Measurements from ENCODE around the gene PCTP. TPM values are rescaled to one million over a fixed set of nuclear protein-coding genes. Genes with fewer than 3 reads are reported as not detected.
A peak's percentile ranks its signal among the peaks of the same experiment; 100 is the strongest.

PCTP gene
- total and polyA plus RNA-seq, 2 experiments from 2014 or later, result 23.4 to 28.5 TPM

DNA sequence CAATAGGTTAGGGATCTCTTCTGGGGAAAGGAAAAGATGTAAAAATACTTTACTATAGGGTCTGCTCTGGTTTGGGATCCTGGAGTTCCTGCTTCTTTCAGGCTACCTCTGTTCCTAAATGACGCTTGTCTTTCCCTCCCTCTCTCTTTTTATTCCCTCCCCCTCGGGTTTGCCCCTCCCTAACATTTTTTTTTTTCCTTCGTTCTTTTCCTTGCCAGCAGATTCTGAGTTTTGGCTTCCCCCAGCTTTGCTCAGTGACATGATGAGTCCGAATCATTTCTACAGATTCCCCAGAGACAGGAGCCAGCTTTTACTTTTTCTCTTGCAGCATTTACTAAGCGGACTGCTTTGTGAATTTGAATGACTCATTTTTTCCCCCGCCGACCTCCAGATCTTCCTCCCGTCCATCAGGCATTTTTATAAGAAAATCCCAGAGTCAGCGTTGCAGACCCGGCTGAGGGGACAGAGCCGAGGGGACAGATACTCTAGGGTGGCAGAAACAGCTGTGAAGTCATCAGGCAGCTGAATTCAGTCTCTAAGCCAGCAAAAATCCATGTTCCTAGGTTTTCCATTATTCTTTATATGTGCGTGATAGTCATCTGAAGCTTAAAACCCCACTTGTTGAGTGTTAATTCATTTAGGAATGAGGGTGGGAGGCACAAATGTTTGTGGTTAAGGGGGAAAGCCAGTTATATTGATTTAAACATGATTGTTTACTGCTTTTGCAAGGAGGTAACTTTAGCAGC is 27.9 kb upstream of the PCTP start, which contains the start of gene TMEM100:
Gene TMEM100 (minus strand): TSS at position 123 of the 746 bp plus-strand sequence. CDS start 1,794 bp downstream, outside the sequence.
- H3K36me3 ChIP-seq, result no peaks in the 10 kb centered on the region
- no peaks in the 10 kb centered on the region for H3K27me3 ChIP-seq
- DNase-seq (ENCODE audit: low read depth in 1 of 2, low spot score in 1 of 2), result peak in 1 of 2 donors; percentile 89
- H3K27ac ChIP-seq, result no peak within 1 kb of the TSS
- H3K4me3 ChIP-seq, result no peak within 1 kb of the TSS
- TF ChIP-seq, protein P1, sequence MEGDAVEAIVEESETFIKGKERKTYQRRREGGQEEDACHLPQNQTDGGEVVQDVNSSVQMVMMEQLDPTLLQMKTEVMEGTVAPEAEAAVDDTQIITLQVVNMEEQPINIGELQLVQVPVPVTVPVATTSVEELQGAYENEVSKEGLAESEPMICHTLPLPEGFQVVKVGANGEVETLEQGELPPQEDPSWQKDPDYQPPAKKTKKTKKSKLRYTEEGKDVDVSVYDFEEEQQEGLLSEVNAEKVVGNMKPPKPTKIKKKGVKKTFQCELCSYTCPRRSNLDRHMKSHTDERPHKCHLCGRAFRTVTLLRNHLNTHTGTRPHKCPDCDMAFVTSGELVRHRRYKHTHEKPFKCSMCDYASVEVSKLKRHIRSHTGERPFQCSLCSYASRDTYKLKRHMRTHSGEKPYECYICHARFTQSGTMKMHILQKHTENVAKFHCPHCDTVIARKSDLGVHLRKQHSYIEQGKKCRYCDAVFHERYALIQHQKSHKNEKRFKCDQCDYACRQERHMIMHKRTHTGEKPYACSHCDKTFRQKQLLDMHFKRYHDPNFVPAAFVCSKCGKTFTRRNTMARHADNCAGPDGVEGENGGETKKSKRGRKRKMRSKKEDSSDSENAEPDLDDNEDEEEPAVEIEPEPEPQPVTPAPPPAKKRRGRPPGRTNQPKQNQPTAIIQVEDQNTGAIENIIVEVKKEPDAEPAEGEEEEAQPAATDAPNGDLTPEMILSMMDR (IDR thresholded peaks at IDR 0.05; ENCODE audit: low read depth, low read length), result no peak
- no peaks in the 10 kb centered on the region for H3K9me3 ChIP-seq (ENCODE audit: low read depth)
- peaks cover 41% of the 10 kb centered on the region for H3K4me1 ChIP-seq (ENCODE audit: low read depth)

DNA sequence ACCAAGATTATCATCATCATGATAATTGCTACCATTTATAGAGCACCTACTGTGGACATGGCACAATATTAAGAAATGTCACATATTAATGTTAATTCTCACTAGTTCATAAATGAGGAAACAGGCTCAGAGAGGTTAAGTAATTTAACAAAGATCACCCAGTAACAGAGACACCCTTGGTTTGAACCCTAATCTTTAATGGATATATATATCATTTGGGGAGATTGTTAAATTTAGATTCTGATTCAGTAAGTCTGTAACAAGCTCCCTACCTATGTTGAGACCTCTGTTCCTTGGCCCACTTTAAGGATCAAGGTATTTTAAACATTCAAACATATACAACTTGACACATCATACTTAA is 27.4 kb upstream of the PCTP start:
- H3K4me3 ChIP-seq, result no peak overlapping the region

GRCh38 chr17:55726440-55726839 is 24.4 kb upstream of the PCTP start:
- no peaks in the 10 kb centered on the region for H3K27me3 ChIP-seq
- no peaks in the 10 kb centered on the region for H3K36me3 ChIP-seq
- H3K27ac ChIP-seq, result no peak overlapping the region
- DNase-seq (ENCODE audit: low read depth in 1 of 2, low spot score in 1 of 2), result peak in 1 of 2 donors; percentile 90
- H3K9me3 ChIP-seq (ENCODE audit: low read depth), result no peaks in the 10 kb centered on the region
- H3K4me3 ChIP-seq, result no peak overlapping the region
- H3K4me1 ChIP-seq (ENCODE audit: low read depth), result peaks cover 47% of the 10 kb centered on the region
- TF ChIP-seq, protein P1 (IDR thresholded peaks at IDR 0.05; ENCODE audit: low read depth, low read length), result no peak

More for the DNA sequence above, 27.4 kb upstream of the PCTP start:
- Histone ChIP-seq H3K4me1 (ENCODE audit: low read depth) (peaks cover 41% of the 10 kb centered on the region), H3K36me3 (no peaks in the 10 kb centered on the region), H3K27me3 (no peaks in the 10 kb centered on the region), H3K9me3 (ENCODE audit: low read depth) (no peaks in the 10 kb centered on the region), H3K27ac (no peak overlapping the region)
- no peak for DNase-seq (ENCODE audit: low read depth in 1 of 2, low spot score in 1 of 2)
- TF ChIP-seq, protein P1 (IDR thresholded peaks at IDR 0.05; ENCODE audit: low read depth, low read length), result no peak

- no peak for DNase-seq (ENCODE audit: low read depth in 1 of 2, low spot score in 1 of 2)
- H3K27me3 ChIP-seq, result no peaks in the 10 kb centered on the region
- TF ChIP-seq, protein P1 (IDR thresholded peaks at IDR 0.05; ENCODE audit: low read depth, low read length), result no peak
- peaks cover 47% of the 10 kb centered on the region for H3K4me1 ChIP-seq (ENCODE audit: low read depth)
- H3K27ac ChIP-seq, result no peak overlapping the region
- H3K4me3 ChIP-seq, result no peak overlapping the region
- no peaks in the 10 kb centered on the region for H3K9me3 ChIP-seq (ENCODE audit: low read depth)
- H3K36me3 ChIP-seq, result no peaks in the 10 kb centered on the region
These were observed 23.6 kb upstream of the PCTP start for GRCh38 chr17:55727275-55727674.

DNA sequence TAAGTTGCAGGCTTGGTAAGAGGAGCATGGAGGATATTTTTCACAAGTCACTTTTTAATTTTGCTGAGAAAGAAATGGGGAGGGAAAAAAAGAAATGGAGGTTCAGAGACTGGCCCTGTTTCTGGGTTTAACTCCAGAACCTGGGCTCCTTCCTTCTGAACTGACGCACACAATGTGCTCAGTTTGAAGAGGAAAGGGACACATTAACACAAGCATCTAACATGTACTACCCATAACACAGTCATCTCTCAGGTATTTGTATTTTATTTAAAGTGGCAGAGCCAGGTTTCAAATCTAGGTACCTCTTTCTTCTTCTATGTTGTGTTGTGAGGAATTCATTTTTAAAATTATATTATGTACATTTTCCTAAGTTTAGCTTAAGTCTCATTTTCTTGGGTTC is 22.9 kb upstream of the PCTP start:
- Histone ChIP-seq H3K36me3 (no peaks in the 10 kb centered on the region), H3K4me1 (ENCODE audit: low read depth) (peaks cover 42% of the 10 kb centered on the region), H3K27ac (no peak overlapping the region), H3K4me3 (no peak overlapping the region), H3K27me3 (no peaks in the 10 kb centered on the region), H3K9me3 (ENCODE audit: low read depth) (no peaks in the 10 kb centered on the region)
- TF ChIP-seq, protein P1 (IDR thresholded peaks at IDR 0.05; ENCODE audit: low read depth, low read length), result no peak
- no peak for DNase-seq (ENCODE audit: low read depth in 1 of 2, low spot score in 1 of 2)
